Iris pigment epithelial cell (primary cell): ENCODE data around the gene SLC2A13.
"Not testable (repeated sequence)": the region's sequence is repeated elsewhere in the genome, so short reads cannot be mapped to it uniquely, and the experiment has no call there.

Source experiments
- DNase-seq: peaks from one replicate; pipeline ENCODE4 v3.0.0-alpha.2; 2011; ENCODE audit warnings: low read depth

The SLC2A13 gene

DNA sequence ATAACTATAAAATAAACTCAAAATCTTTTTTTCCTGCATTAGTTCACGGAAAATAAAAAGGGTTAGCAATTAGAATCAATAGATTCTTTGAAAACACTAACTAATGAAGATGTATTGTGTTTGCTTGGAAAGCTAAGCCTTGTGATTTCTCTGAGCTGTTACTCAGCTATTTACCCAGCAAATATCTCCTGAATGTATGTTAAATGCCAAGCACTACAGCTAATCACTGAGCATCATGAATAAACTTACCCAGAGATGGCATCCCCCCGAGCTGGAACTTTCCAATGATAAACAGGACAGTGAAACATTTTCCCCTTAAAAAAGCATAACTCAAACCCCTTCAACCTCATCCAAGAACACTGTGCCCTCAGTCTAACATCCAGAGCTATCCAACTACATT, 71.2 kb downstream of the SLC2A13 start:
- no peak for DNase-seq

DNA sequence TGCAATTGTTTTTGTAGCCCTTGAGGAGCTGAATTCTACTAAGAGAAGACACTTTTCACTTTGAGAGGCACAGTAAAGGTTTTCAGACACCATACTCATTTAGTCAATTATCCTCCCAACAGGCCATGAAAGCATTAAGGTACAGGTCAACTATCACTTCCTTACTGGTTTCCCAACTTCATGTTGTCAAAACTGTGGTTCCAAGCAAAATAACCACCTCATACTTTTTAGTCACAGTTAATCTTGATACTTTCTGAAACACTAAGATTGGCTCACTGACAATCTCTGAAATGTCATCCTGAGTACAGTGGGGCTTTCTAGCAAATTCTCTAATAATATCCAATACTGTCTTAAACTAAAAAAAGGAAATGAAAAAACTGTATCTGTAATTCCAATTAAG, 71.7 kb downstream of the SLC2A13 start:
- no peak for DNase-seq

DNA sequence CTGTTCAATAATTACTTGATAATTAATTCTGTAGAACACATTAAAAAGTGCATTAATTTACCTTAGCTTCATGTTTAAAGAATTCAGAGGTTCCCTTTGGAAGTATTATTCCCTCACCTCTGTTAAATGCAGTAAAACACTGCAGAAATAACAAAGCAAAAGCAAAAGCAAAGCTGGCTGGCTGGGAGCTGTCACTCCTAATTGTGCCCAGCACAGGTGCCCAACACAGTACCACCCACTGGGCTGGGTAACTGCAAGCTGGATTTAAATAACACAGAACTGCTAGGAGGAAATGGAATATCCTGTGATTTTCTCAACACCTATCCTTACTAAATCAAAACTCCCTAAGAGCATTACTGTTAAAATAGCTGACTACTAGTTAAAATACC, 72.6 kb downstream of the SLC2A13 start:
- no peak for DNase-seq

DNA sequence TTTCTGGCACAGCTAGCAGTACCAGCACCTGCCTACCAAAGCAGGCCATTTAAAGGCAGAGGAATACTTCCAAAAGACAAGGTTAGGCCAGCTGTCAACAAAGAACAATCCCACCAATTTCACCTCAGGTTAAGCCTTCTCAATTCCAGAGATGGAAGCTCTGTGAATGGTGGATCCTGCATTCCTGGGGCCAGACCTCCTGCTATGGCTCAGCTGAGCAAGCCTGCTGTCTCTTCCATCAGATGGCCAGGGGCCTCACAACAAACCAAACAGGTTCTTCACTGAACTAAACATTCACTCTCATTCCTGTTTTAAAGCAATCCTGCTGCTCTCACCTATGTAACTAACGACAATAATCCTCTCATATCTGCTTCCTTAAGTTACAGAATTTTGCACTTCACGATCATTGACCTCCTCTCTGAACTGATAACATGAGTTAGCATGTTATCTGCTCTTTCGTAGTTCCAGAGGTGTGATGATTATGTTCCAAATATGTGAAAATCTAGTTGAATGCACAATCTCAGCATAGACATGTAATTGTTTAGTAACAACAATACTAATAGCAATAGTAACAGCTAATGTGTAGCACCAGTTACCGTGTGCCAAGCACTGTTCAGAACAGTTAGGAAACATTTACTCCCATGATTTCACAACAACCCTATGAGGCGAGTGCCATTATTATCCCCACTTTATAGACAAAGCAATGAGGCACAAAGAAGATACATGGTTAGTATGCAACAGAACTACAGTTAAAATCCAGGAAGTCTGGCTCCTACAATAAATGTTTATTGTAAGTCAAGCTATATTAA, 73.2 kb downstream of the SLC2A13 start:
- DNase-seq = no peak

DNA sequence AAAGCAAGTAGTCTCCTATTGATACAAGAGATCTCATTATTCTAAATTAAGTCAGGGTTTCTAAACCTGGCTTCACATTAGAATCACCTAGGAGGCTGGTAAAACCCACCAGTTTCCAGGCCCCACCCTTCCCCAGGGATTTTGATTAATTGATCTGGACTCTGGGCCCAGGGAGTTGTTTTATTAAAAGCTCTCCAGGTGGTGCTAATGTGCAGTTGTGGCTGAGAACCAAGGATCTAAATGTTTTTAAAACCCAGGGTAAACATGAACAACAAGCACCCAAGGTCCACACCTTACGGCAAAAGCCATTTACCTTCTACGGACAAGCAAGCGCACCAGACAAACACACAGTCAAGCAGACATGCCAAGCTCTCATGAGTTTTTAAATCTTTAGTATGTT, 73.9 kb downstream of the SLC2A13 start:
- DNase-seq = no peak

DNA sequence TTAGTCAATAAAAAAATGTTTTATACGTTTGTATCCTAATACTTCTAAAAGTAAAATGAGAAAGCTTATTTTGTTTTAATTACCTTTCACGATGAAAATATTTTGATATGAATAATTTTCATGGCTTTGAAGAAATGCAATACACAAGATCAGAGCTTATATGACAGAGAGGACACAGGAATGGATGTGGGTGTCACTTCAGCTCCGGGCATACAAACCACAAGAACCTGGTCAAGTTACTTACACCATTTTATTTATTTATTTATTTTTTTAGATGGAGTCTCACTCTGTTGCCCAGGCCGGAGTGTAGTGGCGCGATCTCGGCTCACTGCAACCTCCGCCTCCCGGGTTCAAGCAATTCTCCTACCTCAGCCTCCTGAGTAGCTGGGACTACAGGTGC, 74.9 kb downstream of the SLC2A13 start:
- DNase-seq = not testable (repeated sequence)

DNA sequence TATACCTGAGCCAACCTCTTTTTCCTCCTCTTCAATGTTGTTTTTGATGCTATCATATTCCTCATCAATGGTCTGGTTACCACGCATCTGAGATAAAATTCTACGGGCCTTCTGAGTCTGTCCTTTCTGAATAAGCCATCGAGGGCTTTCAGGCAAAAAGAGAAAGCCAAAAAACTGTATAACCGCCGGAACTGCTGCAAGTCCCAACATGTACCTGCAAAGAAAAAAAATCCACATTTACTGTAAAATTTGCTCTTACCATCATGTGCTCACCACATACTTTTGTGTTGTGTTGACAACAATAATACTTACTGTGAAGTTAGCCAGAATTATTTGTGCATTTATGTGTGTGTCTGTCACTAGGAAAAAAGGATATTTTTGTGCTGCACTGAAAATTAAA, 77.6 kb downstream of the SLC2A13 start:
- DNase-seq = no peak

DNA sequence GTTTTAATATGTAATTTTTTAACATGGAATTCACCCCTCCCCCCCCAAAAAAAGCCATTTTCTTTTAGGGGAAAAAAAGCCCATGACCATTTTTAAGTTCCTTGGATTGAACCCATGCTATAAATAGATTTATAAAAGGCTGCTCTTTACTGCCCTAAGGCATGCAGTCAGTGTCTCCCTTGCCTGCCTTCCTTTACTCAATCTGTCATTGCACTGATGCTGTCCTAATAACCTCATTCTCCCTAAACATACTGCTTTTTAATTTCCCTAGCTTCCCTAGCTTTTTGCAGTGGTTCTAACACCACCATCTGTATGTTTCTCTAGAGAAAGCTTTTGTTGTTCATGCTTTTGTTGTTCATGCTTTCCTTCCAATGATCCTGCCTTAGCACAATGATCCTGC, 83.0 kb downstream of the SLC2A13 start:
- DNase-seq = no peak

DNA sequence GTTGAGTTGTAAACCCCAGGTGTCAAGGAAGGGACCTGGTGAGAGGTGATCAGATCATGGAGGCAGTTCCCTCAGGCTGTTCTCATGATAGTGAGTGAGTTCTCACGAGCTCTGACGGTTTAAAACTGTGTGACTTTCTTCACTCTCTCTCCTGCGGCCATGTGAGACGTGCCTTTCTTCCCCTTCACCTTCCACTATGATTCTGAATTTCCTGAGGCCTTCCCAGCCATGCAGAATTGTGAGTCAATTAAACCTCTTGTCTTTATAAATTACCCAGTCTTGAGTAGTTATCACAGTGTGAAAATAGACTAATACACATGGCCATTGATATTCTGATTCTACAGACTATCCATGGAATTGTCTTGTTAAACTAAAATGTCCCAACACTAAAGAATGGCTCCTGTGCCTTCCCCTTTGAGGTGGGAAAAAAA, 85.6 kb downstream of the SLC2A13 start:
- DNase-seq = no peak

DNA sequence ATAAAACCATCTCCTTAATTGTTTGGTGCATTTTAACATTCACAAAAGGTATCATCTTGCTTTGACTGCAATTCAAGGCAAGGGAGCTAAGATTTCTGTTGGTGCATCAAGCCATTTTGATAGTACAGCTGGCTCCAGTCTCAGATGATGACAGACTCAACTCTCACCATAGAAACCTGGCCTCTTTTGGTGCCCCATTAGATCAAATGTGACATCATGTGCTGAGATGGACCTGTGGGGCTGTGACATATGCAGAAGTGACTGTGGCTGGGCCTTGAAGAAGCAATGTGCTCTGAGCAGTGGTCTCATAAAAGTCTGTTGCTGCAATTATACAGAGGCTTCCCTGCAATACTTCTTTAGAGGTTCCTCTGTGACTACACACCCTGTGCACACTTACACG, 88.4 kb downstream of the SLC2A13 start:
- no peak for DNase-seq

DNA sequence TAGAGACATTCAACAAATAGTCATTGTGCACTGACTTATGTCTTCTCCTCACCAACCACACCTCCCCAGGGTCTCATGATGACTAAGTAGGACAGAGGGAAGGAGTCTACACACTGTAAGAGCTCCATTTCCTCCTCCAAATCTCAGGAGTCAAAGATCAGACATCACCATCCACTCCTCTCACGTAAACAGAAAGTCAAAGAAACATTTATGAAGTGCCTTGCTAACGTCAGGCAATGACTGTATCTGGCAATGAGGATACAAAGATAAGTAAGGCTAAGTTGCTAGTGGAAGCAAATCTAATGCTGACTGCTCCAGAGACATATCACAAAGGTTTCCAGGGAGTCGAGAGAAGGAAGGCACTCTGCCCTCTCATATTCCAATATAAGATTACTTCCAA, 88.9 kb downstream of the SLC2A13 start:
- DNase-seq = peak; percentile 40

DNA sequence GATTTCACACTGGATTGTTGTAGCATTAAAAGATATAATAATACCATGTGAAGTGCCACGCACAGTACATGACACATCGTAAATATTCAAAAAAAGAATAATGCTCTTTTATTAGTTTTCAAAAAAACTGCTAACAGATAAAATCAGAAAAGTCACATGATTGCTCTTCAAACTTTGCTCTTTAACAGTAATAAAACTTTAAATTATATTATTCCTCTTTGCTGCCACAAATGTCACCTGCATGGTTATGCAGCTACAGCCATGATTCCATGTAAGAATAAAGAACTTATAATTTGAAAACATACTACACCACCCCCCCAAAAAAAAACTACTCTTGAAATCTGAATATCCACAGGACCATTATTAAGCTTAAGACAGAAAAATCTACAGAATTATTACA, 90.0 kb downstream of the SLC2A13 start:
- no peak for DNase-seq

DNA sequence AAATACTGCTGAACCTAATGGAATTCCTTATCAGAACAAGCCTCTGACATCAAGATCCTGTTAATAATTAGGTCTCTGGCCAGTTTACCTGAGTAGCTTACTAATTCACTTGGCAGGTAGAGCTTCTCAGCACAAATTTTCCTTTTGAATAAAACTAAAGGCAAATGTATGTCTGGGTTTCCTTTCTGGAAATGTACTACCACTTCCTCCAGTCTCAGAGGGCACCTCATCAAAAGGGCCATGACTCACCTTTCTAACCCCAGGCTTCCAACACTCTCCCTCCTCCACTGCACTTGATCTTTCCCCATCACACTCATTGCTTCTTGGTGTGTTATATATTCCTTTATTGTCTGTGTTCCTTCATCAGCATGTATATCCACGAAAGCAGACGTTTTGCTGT, 90.5 kb downstream of the SLC2A13 start:
- no peak for DNase-seq

DNA sequence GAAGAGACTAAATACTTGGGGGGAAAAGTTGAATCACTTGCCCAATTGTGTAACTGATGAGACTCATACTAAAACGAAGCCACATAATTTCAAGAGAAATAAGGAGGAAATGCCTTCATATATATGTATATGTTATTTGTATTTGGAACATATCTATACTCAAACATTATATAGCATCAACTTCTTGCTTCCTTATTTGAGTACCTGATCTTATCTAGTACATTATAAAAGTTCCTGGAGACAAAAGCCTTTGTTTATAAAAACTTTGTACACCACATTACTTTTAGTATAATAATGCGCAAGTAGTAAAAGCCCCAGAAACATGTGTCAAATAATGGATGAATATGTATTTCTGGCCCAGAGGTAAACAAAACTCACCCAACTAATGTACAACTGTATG, 92.0 kb downstream of the SLC2A13 start:
- no peak for DNase-seq

DNA sequence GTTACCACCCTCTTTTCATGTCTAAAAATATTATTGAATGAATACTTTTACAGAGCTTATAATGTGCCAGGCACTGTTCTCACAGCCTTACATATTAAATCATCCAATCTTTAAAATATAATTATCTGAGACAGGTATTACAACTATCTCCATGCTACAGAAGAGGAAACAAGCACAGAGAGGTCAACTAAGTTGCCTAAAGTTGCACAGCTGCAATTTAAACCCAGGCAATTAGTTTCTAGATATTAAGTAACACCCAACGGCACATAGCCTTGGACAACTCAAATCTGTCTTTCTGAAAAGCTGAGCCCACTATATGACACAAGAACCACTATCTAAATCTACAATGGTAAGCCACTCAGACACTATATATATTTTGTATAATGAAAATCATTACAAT, 92.6 kb downstream of the SLC2A13 start:
- DNase-seq = no peak

DNA sequence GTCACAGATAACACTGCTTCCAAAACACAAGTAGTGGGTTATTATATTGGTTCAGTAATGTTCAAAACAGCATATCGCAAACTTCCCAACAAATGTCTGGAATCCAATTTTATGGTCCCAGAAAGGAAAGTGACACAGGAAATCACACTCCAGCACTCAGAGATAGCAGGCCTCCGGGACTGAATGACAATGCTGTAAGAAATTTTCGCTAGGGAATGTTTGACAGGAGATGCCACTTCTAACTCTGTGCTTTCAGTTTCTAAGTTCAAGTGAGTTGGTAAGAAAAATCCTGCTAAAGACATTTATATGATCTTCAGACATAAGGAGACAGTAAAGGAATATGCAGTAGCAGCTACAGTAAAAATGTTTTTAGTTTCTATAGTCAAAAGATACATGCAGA, 93.2 kb downstream of the SLC2A13 start:
- DNase-seq = no peak

DNA sequence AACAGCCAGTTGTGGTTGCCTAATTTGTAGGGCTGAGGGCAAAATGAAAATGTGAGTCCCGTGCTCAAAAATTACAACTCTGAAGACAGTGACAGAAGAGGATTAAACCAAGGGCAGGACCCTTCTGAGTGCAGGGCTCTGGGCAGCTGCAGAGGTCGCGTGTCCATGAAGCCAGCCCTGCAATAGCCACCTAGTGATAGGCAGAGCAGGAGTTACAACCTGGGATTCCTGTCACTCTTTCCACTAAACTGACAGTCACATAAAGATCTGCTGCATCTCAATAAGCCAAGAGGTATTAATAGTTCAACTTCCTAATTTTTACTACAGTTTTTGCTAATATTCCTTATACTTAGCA, 94.1 kb downstream of the SLC2A13 start:
- no peak for DNase-seq

DNA sequence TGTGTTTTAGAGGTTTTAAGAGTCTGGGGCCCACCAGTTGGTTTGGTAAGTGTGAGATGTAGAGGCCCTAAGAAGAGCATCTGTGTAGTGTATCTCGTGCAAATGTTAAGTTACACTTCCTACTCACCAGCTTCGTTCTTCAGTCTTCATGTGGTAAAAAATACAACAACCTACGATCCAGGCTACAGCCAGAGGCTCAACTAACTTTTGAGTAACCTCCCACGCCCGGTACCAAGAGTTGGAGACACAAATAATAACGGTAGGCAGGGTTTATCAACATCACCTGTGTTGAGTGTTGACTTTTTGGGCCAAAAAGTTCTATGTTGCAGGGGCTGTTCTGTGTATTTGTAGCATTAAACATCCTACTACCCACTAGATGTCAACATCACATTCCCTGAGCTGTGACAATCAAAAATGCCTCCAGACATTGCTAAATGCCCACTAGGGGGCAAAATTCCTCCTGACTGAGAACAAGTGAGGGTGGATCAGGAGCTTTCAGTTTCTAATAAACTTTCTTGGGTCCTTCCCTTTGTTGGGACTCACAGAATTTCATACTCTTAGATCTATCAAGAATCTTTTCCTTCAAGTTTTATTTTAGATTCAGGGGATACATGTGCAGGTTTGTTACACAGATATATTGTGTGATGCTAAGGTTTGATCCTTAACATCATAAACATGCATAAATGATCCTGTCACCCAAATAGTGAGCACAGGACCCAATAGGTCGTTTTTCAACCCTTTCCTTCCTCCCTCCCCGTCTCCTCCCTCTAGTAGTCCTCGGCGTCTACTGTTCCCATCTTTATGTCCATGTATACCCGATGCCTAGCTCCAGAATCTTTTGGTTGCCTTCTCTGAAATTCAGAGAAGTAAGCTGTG, 94.7 kb downstream of the SLC2A13 start:
- peak; percentile 76 for DNase-seq

DNA sequence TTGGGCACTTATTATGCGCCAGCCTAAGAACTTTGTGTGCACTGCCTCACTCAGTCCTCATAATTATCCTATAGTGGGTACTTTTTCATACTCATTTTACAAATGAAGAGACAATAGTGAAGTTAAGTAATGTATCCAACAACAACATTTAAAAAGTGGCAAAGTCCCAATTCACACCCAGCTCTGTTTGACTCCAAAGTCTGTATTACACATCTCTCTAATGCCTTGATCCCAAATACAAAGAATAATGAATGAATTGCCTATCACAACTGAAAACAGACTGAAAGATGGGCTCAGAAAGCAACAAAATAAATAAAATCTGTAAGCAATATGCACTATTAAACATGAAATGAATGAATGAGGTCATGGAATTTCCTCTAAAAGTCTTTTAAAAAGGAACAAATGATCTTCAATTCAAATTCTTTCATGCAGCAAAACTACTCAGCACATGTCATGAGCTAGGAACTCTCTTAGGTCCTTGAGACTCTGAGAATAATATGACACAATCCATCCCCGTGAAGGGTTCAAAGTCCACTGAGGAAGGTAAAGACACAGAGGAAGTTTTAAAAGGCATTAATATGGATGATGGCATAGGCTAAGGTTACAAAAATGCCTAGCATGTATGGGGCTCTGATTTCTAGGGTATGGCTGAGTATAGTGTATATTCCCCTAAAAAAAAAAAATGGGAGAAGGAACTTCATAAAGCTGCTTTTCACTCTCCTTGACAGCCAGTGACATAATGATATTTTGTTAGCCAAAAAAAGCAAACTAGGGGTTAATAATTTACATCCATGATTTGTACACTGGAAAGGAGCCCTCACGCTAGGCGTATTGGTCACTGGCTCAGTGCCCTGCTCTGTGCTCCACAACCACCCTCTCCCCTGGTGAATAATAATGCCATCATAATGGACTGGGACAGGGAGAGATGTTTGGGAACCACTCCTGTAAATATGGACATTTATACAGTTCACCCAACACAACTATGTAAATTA, 103.4 kb downstream of the SLC2A13 start:
- no peak for DNase-seq

DNA sequence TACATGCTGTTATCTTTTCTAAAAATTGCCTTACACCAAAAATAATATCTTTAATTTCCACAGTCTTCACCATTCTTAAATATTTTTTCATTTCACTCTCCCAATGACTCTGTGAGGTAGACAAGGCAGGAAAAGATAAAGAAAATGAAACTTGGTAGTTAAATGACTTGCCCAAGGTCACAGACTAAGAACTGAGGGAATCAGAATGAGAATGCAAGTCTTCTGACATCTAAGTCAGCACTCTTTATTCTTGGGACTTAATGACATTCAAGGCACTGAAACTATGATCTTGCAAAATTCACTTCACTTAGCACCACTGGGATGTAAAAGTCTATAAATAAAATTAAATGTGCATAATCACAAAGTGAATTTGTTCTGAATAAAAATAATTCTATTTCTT, 104.5 kb downstream of the SLC2A13 start:
- DNase-seq = no peak

DNA sequence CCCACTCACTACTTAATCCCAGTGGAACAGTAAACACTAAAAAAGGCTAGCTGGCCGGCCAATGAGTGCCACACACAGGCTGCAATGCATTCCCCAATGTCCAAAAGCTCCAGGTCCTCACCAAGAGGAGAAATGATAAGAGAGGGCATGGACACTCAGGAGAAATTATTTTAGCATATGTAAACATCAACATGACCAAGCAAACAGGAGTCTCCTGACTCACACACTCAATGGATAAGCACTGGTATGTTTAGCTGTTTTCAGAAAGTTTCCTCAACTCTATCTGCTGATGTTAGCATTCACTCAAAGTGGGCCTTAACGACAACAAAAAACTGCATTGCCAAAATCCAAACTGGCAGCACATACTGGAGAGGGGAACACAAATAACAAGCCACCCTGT, 105.0 kb downstream of the SLC2A13 start:
- no peak for DNase-seq

DNA sequence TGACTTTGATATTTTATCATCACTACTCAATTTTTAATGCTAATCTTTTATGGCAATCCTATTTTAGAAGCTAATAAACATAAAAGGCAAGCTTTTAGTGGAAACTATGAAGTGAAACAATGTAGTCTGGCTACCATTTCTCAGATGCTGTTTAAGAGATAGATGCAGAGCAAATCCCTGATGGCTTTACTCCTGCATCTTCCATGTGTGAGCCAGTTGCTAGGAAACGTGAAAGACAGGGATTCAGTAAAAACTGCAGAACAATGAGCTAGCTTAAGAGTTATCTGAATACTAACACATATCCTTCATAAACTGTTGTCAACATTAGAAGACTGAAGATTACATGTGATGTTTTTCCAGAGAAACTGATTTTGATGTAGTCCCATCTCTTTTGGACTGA, 112.6 kb downstream of the SLC2A13 start:
- DNase-seq = no peak
